OCI-LY7 (cell line): ENCODE data around the gene EPHB1. TPM values are rescaled to one million over a fixed set of nuclear protein-coding genes. Genes with fewer than 3 reads are reported as not detected.

Experiments used
- BruUV-seq: library from RNA; stranded (reverse); fragments of 400-500 nt; replicated peaks from 2 replicates; lab custom pipeline; 2021; lab: Mats Ljungman, UMichigan
- CTCF ChIA-PET: fragments of 300-600 bp; sonication (Branson Sonifier 250); formaldehyde crosslinking; loops from one replicate; lab custom pipeline; 2022; ENCODE audit warnings: antibody characterized with exemption; ENCODE audit not compliant: unreplicated experiment; lab: Charles Lee
- POLR2A ChIA-PET: fragments of 300-600 bp; sonication (Branson Sonifier 250); formaldehyde crosslinking; loops from one replicate; lab custom pipeline; 2022; ENCODE audit warnings: antibody characterized with exemption; lab: Charles Lee
- DNase-seq: peaks from one replicate; pipeline ENCODE4 v3.0.0-alpha.2; 2015; ENCODE audit warnings: low spot score
- H2AFZ ChIP-seq: fragments of 200-600 bp; sonication (generic), shearing (Covaris generic); 2 replicates; pipeline ENCODE4 v1.6.1; 2014; ENCODE audit warnings: mild to moderate bottlenecking, antibody characterized with exemption, low read length, moderate library complexity
- H3K27ac ChIP-seq: fragments of 200-600 bp; sonication (generic); 2 replicates; pipeline ENCODE4 v1.5.1; 2014; ENCODE audit warnings: mixed run types, low read depth, mild to moderate bottlenecking, moderate library complexity, low read length, inconsistent platforms; ENCODE audit not compliant: poor library complexity, severe bottlenecking
- H3K36me3 ChIP-seq: fragments of 200-600 bp; sonication (generic); 2 replicates; pipeline ENCODE4 v1.6.1; 2014; ENCODE audit warnings: mild to moderate bottlenecking, antibody characterized with exemption, low read length, moderate library complexity, mixed read lengths; ENCODE audit not compliant: insufficient read depth
- H3K4me1 ChIP-seq: fragments of 200-600 bp; sonication (generic); 2 replicates; pipeline ENCODE4 v1.5.1; 2014; ENCODE audit warnings: mild to moderate bottlenecking, low read length; ENCODE audit not compliant: insufficient read depth, poor library complexity, severe bottlenecking
- H3K4me2 ChIP-seq: fragments of 200-600 bp; sonication (generic); 2 replicates; pipeline ENCODE4 v1.6.1; 2014; ENCODE audit warnings: mild to moderate bottlenecking, low read length
- H3K4me3 ChIP-seq: fragments of 200-600 bp; sonication (generic); 2 replicates; pipeline ENCODE4 v1.5.1; 2014; ENCODE audit warnings: mild to moderate bottlenecking, low read depth, low read length; ENCODE audit not compliant: poor library complexity, severe bottlenecking
- H3K79me2 ChIP-seq: fragments of 200-600 bp; sonication (generic); 2 replicates; pipeline ENCODE4 v1.6.1; 2016; ENCODE audit warnings: low read depth, mild to moderate bottlenecking, low read length, moderate library complexity, mixed read lengths; ENCODE audit not compliant: insufficient read depth
- H3K9me2 ChIP-seq: fragments of 200-600 bp; sonication (generic); 2 replicates; pipeline ENCODE4 v1.6.1; 2016; ENCODE audit warnings: mild to moderate bottlenecking, low read length, mixed read lengths; ENCODE audit not compliant: insufficient read depth
- H3K9me3 ChIP-seq: fragments of 200-600 bp; sonication (generic); 2 replicates; pipeline ENCODE4 v1.6.1; 2014; ENCODE audit warnings: mild to moderate bottlenecking, mixed run types, low read length, mixed read lengths
- H4K20me1 ChIP-seq: fragments of 200-600 bp; sonication (generic); 2 replicates; pipeline ENCODE4 v1.6.1; 2014; ENCODE audit warnings: mild to moderate bottlenecking, antibody characterized with exemption, low read length, moderate library complexity, mixed read lengths; ENCODE audit not compliant: insufficient read depth
- EZH2phosphoT487 ChIP-seq: fragments of 200-600 bp; sonication (generic); IDR thresholded peaks from 2 replicates; pipeline ENCODE4 v1.6.1; 2018; ENCODE audit warnings: low read depth, borderline replicate concordance, mild to moderate bottlenecking, mixed run types, antibody characterized with exemption, low read length, moderate library complexity, mixed read lengths
- intact Hi-C: fragments of 100-400 bp; cut with micrococcal nuclease; formaldehyde crosslinking; loops from one replicate; pipeline ENCODE4 v1.10.0; 2022; ENCODE audit not compliant: unreplicated experiment
- total RNA-seq, 2 experiments: library from RNA; depleted of rRNA in 1 of 2; stranded (reverse); fragments of >200 nt in 1 of 2; shearing (Covaris generic) in 1 of 2; gene quantifications; 2 replicates each; pipeline ENCODE4 v1.2.3, GENCODE V29; 2014 to 2022
- TF ChIP-seq, protein P1 (sequence below): fragments of 200-600 bp; sonication (generic); conservative IDR thresholded peaks from 2 replicates; pipeline ENCODE4 v1.5.1; 2014; ENCODE audit warnings: mild to moderate bottlenecking, antibody characterized with exemption, low read length, moderate library complexity, mixed read lengths

Gene EPHB1
- total RNA-seq, 2 experiments from 2014 or later, result 0.54 to 1.3 TPM

DNA sequence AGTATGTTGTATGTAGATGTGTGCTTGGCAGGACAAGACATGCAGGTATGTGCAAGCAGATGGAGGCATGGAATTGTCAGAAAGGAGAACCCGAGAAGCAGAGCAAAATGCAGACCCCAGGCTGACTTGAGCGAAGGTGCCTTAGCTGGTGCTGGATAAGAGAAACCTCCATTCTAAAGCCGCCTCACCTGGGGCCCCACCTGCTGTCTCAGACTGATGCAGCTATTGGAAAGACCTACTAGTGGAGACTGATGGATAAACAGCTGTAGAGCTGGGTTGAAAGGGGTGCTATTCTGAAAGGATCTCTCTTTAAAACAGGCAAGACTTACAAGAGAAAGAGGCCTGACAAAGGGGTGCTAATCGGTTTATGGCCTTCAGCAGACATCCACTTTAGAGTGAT lies 86.2 kb downstream of the EPHB1 start:
- Histone ChIP-seq H3K27ac (no peak overlapping the region), H2AFZ (no peak overlapping the region), H3K79me2 (no peaks in the 10 kb centered on the region), H3K4me1 (no peaks in the 10 kb centered on the region), H3K4me2 (no peak overlapping the region), H4K20me1 (no peaks in the 10 kb centered on the region), H3K9me2 (no peaks in the 10 kb centered on the region), H3K36me3 (no peaks in the 10 kb centered on the region), H3K9me3 (no peaks in the 10 kb centered on the region), H3K4me3 (no peak overlapping the region)
- DNase-seq, result no peak
- intact Hi-C loops, result no loop called here
- no TSS peak for BruUV-seq
- ChIA-PET POLR2A (no interaction called here), CTCF (no interaction called here)
- no peak for TF ChIP-seq EZH2phosphoT487
- TF ChIP-seq, protein P1, sequence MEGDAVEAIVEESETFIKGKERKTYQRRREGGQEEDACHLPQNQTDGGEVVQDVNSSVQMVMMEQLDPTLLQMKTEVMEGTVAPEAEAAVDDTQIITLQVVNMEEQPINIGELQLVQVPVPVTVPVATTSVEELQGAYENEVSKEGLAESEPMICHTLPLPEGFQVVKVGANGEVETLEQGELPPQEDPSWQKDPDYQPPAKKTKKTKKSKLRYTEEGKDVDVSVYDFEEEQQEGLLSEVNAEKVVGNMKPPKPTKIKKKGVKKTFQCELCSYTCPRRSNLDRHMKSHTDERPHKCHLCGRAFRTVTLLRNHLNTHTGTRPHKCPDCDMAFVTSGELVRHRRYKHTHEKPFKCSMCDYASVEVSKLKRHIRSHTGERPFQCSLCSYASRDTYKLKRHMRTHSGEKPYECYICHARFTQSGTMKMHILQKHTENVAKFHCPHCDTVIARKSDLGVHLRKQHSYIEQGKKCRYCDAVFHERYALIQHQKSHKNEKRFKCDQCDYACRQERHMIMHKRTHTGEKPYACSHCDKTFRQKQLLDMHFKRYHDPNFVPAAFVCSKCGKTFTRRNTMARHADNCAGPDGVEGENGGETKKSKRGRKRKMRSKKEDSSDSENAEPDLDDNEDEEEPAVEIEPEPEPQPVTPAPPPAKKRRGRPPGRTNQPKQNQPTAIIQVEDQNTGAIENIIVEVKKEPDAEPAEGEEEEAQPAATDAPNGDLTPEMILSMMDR, result no peak

GRCh38 chr3:134883697-134884385 lies 88.8 kb downstream of the EPHB1 start:
- Histone ChIP-seq H3K4me3 (no peak overlapping the region), H3K36me3 (no peaks in the 10 kb centered on the region), H3K9me3 (no peaks in the 10 kb centered on the region), H3K4me2 (no peak overlapping the region), H3K4me1 (peaks cover 5% of the 10 kb centered on the region), H3K27ac (no peak overlapping the region), H3K79me2 (no peaks in the 10 kb centered on the region), H3K9me2 (no peaks in the 10 kb centered on the region), H4K20me1 (no peaks in the 10 kb centered on the region), H2AFZ (no peak overlapping the region)
- no peak for TF ChIP-seq EZH2phosphoT487
- TF ChIP-seq, protein P1, result no peak
- DNase-seq, result no peak
- ChIA-PET CTCF (no interaction called here), POLR2A (no interaction called here)
- intact Hi-C loops, result no loop called here
- no TSS peak for BruUV-seq

- ChIA-PET CTCF (no interaction called here), POLR2A (no interaction called here)
- no peak overlapping the region for H3K27ac ChIP-seq
- TF ChIP-seq, protein P1, result no peak
- TF ChIP-seq EZH2phosphoT487, result no peak
- no peaks in the 10 kb centered on the region for H3K9me2 ChIP-seq
- no peaks in the 10 kb centered on the region for H3K36me3 ChIP-seq
- no peak overlapping the region for H3K4me2 ChIP-seq
- no peak overlapping the region for H2AFZ ChIP-seq
- H3K9me3 ChIP-seq, result no peaks in the 10 kb centered on the region
- H3K4me3 ChIP-seq, result no peak overlapping the region
- no peaks in the 10 kb centered on the region for H4K20me1 ChIP-seq
- no peak for DNase-seq
- BruUV-seq, result no TSS peak
- H3K79me2 ChIP-seq, result no peaks in the 10 kb centered on the region
- intact Hi-C loops, result no loop called here
- peaks cover 5% of the 10 kb centered on the region for H3K4me1 ChIP-seq
These were observed 91.0 kb downstream of the EPHB1 start for GRCh38 chr3:134885877-134886621.
